ENCODE data around the gene SYNE1.
"Not testable (repeated sequence)": the region's sequence is repeated elsewhere in the genome, so short reads cannot be mapped to it uniquely, and the experiment has no call there.

SYNE1 gene

DNA sequence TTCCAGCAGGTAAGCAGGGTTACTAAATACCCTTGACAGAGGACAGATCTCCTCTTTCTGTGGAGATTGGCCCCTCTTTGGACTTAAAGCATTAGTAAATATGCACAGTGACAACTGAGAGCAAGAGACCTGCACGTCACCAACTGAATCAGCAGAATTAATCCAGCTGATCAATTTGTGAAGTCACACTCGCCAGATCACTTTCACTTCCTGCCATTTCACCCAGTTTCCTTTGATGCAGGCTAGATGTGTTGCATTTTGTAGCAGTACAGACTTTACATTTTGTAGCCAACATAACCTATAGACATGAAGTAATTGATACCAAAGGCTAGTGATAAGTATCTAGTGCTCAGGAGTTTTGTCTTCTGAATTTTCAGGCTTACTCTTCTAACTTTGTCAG lies 11.9 kb downstream of the SYNE1 start:
- no peak for DNase-seq

DNA sequence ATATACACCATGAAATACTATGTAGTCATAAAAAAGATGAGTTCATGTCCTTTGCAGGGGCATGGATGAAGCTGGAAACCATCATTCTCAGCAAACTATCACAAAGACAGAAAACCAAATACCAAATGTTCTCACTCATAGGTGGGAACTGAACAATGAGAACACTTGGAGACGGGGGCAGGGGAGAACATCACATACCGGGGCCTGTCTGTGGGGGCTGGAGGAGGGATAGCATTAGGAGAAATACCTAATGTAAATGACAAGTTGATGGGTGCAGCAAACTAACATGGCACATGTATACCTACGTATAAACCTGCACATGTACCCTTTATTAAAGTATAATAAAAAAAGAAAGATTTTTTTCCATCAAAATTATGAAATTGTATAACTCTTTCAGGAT lies 22.4 kb downstream of the SYNE1 start:
- not testable (repeated sequence) for DNase-seq

DNA sequence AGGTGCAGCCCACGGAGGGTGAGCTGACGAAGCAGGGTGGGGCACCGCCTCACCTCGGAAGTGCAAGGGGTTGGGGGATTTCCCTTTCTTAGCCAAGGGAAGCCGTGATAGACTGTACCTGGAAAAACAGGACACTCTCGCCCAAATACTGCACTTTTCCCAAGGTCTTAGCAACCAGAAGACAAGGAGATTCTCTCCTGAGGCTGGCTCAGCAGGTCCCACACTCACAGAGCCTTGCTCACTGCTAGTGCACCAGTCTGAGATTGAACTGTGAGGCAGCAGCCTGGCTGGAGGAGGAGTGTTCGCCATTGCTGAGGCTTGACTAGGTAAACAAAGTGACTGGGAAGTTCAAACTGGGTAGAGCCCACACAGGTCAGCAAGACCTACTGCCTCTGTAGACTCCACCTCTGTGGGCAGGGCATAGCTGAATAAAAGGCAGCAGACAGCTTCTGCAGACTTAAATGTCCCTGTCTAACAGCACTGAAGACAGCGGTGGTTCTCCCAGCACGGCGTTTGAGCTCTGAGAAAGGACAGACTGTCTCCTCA lies 28.0 kb downstream of the SYNE1 start:
- DNase-seq, result no peak

DNA sequence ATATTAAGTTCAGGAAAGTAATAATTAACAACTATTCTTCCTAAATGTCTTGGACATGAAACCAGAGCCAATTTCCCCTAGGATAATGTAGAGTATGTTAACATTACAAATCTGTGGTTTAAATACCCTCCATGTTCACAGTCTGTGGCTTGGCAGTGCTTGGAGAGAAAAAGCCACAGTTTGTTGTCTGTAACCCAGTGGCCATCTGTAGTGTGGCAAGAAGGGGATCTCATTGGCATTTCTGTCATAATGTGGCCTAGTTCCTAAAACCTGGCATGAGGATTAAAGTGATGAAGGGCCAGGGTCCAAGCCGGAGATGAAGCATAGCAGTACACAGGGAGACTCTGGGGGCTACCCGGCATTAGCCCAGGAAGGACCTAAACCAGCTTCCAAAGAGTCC lies 31.2 kb downstream of the SYNE1 start:
- no peak for DNase-seq

DNA sequence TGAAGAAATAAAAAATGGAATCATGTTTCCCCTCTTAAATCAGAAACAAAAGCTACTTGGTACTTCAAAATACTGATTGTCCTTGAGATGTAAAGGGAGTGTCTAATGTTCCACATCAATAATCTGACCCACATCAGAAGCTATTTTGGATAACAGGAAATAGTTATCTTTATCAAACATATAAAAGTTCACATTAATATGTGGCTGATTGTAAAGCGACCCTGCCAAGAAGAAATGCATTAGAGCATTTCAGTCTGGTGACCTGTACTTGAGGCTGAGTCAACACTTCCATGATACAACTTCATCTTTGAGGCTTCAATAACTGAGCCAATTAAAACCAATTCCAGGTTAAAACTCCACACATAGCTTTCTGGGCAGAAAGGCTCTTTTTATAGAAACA lies 31.8 kb downstream of the SYNE1 start:
- DNase-seq, result no peak

DNA sequence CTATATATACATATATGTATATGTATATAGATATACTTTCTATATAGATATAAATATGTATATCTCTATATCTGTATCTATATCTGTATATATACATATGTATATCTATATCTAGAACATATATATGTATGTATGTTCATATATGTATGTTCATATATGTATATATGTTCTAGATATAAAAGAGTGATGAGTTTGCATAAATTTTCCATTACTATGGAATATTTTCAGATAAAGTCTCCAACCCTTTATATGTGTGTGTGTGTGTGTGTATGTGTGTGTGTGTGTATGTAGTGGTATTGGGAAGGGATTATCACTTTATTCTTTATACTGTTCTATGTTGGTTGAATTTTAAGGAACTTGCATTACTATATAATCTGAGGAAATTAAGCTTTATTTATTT lies 33.3 kb downstream of the SYNE1 start:
- DNase-seq, result no peak

DNA sequence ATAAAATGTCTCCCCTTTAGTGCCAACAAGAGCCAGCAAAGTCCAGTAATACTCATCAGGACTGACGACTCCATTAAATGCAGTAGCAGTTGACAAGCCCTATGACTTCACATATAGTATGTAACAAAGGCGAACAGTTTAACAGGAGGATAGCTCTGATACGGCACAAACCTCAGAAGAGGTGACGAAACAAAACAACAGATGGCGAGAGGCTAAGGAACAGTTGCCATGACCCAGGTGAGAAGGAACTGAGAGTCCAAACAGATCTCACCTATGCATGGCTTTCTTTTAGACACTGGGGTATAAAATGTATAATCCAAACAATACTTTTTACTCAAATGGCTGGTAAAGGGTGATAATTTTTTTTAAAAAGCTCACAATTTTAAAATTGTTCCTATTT lies 37.1 kb downstream of the SYNE1 start:
- no peak for DNase-seq

DNA sequence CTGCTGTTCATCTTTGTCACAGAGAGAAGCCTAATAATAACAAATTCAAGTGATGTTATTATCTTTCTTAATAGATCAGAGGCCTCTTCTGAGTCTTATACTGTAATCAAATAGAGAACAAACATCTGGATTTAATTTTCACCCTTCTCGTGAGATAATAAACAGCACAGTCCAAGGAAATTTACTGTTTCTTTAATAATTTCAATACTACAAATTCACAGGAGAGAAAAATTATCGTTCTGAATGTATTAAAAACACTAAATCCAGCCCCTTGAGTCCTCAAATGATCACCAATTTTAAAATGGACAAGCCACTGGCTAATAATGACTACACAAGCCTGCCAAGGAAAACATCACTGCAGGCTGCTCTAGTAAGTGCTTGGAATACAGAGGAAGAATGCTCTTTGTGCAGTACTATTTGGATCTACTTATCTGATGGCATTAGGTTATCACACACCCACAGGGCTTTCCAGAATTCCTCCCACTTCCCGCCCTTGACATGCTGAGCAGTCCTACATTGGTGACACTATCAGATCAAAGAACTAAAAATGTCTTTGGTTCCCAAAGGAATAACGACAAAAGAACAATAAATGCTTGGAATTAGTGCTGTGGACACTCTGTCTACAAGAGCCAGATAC lies 38.1 kb downstream of the SYNE1 start:
- DNase-seq, result no peak

DNA sequence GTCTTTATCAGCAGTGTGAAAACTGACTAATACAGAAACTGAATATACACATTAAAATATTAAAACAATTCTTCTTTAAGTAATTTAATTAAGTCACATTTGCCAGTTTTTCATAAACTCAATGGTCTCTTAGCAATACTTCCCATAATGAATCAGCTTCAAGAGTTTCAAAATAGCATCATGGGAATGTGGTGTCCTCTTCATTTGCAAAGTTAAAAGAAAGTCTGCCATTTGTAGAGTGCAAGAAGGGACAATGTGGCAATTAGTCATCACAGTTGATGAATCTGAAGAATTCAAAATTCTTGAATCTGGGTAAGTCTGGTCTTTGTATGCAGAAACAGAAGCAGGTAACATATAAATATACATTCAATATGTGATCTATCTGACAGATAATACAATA lies 38.7 kb downstream of the SYNE1 start:
- no peak for DNase-seq

DNA sequence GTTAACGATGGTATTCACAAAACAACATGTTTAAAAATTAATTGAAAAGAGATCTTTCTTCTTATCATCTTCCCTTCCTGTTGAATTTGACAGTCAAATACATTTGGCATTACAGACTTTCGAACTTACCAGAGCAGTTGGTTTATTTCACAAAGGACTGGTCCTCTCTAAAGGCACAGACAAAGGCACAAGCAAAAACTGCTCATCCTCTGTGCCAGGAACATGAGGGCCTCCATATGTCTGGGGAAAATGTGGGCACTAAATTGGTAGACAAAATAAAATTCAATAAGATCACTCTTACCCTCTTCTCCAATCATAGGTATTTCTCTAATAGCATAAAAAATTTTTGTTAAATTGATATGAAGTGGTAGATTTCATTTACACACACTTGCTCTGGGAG lies 40.4 kb downstream of the SYNE1 start:
- DNase-seq, result no peak

DNA sequence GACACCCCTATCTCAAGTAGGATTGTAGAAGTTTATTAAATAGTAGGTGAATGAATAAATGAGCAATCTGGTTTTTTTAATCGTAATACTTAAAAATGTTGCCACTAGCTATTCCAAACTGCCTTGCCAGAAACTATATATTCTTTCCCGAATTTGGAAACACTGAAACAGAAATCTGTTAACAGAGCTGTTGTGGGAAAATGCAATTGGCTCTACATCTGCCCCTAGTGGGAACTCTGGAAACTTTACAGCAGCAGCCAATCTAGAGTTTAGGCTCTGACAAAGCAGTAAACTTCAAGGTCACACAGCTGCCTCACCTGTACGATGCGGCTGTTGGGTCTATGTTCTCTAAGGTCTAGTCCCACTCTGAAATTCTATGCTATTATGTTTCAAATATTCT lies 41.7 kb downstream of the SYNE1 start:
- no peak for DNase-seq

DNA sequence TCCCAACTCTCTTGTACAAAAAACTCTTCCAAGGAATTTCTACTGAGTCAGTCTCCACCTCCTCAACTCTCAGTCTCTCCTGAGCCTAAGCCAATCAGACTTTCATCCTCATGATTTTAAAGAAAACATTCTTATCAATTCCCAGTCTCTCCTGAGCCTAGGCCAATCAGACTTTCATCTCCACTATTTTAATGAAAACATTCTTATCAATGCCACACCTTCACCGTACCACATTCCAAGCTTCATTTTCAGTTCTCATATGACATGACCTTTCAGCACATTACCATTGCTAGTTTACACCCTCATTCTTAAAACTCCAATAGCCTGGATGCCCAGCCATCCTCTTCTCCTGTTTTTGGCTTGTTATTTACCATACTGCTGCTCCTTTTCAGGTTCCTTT lies 42.5 kb downstream of the SYNE1 start:
- no peak for DNase-seq

DNA sequence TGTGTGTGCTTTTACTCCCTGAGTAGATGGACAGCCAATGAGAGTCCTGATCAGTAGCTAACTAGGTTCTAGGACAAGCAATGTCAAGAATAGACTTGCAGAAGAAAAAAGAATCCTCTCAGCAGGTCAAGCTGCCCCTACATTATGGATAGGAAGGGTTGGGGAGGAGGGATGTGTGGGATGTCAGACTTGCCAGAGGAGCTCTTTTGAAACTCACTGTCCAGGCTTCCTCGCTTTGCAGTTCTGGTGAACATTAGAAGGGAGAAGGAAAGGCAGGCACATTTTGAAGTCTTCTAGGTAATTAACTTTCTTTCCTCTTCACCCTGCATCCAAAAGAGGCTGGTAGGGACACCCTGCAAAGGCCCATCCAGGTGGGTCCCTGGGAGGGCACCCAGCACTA lies 48.7 kb downstream of the SYNE1 start:
- DNase-seq, result no peak

DNA sequence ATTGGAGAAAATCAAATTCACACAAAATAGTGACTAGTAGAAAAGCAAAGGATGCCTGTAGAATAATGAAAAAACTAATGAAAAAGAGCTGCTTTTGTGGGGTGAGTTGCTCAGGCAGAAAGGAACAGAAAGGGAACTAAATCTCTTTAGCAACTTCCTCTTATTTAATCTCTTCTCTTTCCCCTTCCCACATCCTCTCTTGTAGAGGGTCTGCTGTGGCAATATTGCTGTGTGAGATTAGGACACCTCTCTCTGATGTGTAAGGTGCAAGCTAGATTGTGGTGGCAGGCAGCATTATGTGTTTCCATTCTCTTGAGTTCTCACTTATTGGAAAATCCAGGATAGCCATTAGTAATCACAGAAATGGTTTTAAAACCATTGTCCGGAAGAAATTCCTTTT lies 49.7 kb downstream of the SYNE1 start:
- DNase-seq, result no peak

DNA sequence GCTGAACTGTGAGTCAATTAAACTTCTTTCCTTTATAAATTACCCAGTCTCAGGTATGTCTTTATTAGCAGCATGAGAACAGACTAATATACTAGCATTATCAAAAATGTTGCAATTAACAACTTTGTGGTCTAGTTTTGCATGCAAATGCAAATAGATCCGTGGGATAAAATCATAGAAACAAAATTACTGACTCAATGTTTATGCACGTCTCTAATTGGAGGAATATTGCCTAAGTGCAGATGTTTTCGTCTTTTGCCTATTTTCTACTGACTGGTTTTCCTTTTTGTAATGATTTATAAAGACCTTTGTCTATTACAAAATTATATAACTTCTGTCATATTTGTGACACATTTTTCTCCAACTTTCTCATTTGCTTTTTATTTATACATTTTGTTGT lies 51.9 kb downstream of the SYNE1 start:
- DNase-seq, result no peak

DNA sequence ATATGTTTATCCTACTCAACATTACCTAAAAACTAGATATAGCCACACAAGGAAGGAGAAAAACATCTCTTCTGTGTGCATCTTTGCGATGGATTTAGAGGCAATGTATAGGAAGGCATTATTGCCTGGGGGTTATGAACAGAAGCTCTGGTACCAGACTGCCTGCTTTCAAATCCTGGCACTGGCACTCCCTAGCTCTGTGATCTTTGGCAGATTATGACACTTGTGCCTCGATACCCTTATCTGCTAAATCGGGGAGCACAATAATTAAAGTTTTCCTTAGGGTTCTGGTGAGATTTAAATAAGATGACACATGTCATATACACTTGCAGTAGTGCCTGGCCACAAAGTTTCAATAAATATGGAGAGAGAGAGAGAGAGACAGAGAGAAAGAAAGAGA lies 53.3 kb downstream of the SYNE1 start:
- no peak for DNase-seq

DNA sequence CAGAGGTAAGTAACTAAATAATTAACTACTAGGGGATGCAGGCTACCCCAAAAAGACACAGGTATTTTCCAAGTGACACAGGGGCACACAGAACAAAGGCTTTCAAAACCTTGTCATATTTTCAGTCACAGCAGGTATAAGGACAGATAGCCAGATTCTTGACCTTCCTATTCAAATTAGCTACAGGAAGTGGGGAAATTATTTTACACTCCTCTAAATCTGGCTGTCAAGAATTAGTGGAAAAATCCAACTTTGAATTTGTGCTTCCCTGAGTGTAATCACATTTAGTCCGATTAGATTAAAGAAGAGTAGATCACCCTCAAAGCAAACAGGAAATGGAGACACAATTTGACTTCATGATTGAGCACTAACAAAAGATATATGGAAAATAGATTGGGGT lies 60.6 kb downstream of the SYNE1 start:
- DNase-seq, result no peak

DNA sequence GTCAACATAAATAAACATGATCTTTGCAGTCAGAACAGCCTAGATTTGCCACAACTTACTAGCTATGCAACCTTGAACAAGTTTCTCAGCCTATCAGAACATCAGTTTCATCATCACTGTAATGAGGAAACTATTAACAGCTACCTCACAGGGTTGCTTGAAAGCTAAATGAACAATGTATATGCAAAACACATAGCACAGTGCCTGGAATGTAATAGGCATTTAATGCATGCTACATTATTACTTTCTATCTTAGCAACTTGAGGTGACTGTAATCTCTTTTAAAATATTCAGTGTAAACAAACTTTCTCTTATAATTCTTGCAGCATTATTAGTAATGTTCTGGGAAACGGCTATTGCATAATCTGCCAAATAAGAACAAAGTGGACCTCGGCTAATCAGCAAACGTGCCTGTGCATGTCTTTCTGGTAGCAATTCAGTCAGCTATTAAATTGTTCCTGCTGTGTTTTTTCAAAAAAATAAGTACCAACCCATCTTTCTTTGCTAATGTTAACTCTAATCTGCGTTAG lies 61.5 kb downstream of the SYNE1 start:
- peak; percentile 1 for DNase-seq

DNA sequence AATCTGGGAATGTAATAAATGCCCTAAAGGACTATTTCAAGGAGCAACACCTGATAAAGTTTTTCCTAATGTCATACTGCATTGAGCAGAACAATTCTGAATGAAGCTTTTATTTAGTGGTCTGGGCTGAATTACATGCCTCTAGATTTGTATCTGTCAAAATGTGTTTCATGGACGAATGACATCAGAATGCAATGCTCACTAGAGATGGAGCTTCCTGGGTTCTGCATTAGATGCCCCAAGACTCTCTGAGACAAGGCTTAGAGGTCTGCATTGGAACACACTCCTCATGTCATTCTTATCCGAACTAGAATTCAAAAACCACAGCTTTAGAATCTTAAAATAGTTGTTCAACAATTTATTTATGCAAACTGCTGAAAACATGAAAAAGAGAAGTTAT lies 62.0 kb downstream of the SYNE1 start:
- no peak for DNase-seq

DNA sequence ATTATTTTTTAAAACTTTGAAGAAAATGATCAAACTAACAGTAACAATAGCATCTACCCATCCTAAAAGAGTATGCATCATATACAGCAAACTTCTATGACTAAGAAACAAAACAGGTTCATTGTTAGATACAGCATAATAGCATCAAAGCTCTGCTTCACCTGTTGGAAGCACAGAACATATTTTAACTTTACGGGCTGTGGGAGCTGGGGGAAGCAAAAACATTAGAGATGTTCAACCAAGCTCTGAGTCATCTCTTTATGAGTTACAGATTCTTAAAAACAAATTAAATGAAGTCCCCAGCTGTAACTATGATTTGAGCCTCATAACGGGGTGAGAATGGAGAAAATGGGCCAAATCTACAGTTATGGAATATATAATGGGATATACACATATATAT lies 63.4 kb downstream of the SYNE1 start:
- DNase-seq, result no peak

DNA sequence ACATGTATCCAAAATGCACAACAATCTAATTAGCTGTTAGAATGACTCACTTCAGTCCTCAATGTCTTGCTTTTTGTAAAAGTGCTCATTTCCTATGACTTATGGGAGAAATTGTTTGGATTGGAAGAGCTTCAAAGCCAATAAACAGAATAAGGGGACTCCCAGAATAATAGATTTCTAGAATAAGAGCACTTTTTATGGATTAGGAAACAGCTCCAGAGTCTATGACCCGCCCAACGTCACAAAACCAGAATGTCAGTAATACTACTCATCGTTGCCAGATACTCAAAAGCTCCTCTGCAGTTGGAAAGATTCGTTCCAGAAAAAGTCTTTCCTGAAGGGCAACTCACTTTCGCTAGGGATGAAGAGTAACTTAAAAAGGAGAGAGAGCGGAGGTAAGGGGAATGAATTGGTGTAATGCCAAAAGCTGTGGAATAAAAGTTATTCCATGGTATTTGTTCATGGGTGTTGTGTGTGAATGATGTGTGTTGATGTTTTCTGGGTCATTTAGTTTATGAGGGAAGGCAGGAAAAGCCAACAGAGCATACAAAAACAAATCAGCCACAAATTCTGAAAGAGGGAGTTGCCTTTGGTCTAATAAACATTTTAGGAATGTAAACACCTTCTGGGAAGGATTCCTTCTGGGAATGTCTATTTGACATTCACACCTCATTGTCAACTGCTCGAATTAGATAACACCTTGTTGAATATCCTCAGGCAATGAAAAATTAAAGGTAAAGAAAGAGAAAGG lies 64.6 kb downstream of the SYNE1 start:
- DNase-seq, result no peak

DNA sequence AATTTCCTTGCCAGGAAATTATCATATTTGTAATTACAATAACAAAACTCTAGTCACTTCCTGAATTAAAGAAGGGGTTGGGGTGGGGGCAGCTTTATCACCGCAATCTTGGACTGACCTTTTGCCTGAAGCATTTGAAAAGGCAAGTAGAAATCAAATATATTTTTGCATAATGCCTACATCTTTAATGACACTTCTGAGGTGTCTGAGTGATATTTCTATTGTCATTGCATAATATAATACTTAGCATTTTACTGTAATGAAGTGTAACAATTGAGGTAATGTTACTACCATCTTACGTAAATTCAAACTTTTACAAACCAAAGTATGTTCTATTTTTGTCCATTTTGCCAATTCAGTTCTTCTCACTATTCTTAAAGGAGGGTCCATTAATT lies 65.2 kb downstream of the SYNE1 start:
- no peak for DNase-seq

DNA sequence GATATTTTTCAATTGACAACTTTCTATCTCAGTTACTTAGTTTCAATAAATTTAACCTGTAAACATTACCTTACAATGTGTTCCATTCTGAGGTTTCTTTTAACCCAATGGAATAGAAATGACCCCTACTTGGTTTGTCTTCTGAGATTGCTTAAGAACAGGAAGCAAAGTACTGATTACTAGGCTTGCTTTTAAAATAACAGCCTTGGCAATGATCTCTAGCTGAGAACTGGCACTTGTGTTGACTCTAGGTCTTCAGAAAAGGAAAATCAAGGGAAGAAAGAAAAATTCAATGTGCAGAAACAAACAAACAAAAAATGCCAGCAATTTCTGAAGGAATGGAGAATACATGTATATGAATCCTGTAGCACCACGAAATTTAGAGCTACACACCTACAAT lies 66.1 kb downstream of the SYNE1 start:
- no peak for DNase-seq

DNA sequence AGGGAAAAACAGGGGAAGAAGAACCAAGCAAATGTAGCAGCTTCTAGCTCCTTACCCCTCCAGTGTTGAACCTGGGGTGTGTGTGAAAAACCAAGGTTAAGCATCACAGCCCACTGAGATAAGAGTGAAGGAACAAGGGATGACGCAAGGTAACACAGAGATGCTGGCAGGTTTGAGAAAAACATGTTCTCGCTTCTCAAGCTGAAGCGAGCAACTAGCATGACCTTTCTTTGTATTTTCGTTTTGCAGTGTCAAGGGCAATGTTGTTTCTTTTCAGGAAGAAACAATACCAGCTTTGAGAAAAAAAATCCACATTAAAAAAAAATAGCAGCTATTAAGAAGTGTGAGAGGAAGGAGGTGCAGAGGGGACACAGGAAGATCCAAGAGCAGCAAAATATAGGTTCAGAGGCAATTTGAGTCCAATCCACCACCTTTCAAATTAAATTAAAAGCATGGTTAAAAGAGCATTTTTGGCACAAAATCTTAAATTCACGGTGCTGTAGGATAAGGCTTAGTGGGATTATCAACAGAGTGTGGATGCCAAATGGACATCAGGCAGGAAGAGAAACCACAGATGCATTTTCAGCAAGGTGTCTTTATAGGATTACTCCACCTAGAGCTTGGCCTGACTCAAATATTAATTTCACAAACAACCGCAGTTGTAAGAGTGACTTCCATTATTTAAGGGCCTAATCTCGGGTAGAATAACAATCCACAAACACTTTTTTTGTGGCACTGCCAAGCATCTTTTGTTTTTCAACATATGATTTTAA lies 70.9 kb downstream of the SYNE1 start:
- DNase-seq, result no peak
